ENCODE data around the gene OR1L6.

- no peak for TF ChIP-seq REST (tag by site-specific recombination; IDR thresholded peaks at IDR 0.05)
- no peak for TF ChIP-seq CTCF (tag by site-specific recombination; IDR thresholded peaks at IDR 0.05)
- no peak for TF ChIP-seq SALL2 (tag by site-specific recombination; IDR thresholded peaks at IDR 0.05; ENCODE audit: borderline replicate concordance)
- no peak for TF ChIP-seq ZNF561 (tag by site-specific recombination; IDR thresholded peaks at IDR 0.05; ENCODE audit: borderline replicate concordance)
- TF ChIP-seq ZNF704 (tag by site-specific recombination; IDR thresholded peaks at IDR 0.05): no peak
- no peak for TF ChIP-seq YY1 (tag by site-specific recombination; IDR thresholded peaks at IDR 0.05)
Measured at GRCh38 chr9:122781671-122782070, 39.6 kb downstream of the OR1L6 start.
